ENCODE results near the gene PA2G4.

The PA2G4 gene

DNA sequence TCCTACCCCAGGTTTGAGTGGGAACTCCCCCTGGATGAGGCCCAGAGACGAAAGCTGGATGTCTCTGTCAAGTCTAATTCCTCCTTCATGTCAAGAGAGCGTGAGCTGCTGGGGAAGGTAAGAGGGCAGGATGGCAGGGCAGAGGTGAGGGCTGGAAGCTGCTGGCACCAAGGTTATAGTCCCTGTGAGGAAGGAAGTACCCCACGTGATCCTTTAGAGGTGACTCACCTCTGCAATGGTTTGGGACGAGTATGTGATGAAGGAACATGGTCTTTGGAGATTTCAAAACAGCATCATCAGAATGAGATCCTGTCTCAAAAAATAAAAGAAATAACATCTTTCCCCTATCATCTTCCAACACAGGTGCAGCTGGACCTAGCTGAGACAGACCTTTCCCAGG is 38.9 kb downstream of the PA2G4 start:
- Histone ChIP-seq H3K4me3 (replicated peaks; ENCODE audit: low read depth, low read length) (no peak overlapping the region), H3K36me3 (ENCODE audit: control insufficient read depth, insufficient read depth, low read length) (peaks cover 26% of the 10 kb centered on the region), H3K27me3 (replicated peaks; ENCODE audit: control insufficient read depth, insufficient read depth, low read length) (no peaks in the 10 kb centered on the region)
- TF ChIP-seq, protein P1, sequence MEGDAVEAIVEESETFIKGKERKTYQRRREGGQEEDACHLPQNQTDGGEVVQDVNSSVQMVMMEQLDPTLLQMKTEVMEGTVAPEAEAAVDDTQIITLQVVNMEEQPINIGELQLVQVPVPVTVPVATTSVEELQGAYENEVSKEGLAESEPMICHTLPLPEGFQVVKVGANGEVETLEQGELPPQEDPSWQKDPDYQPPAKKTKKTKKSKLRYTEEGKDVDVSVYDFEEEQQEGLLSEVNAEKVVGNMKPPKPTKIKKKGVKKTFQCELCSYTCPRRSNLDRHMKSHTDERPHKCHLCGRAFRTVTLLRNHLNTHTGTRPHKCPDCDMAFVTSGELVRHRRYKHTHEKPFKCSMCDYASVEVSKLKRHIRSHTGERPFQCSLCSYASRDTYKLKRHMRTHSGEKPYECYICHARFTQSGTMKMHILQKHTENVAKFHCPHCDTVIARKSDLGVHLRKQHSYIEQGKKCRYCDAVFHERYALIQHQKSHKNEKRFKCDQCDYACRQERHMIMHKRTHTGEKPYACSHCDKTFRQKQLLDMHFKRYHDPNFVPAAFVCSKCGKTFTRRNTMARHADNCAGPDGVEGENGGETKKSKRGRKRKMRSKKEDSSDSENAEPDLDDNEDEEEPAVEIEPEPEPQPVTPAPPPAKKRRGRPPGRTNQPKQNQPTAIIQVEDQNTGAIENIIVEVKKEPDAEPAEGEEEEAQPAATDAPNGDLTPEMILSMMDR (IDR thresholded peaks at IDR 0.05; ENCODE audit: insufficient read depth, low read length, poor library complexity, severe bottlenecking): no peak
- no peak for DNase-seq (ENCODE audit: extremely low read depth, insufficient read length)

DNA sequence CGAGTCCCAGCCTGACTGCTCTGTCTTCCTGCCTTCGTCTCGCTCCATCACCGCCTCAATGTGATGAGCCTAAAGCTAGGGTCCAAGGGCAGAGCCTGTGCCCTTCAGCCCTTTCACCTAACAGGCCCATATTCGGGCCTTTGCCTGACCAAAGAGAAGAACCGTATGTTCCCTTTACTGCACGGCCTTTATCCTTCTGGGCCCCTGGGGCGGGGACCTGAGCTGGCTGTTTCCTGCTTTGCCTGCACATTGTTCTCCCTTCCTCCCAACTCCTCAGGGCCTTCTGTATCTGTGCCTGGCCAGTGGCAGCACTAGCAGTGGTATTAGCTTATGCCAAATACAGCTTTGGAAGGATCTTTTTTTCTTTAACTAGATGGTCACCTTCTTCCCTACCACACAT is 39.5 kb downstream of the PA2G4 start:
- no peaks in the 10 kb centered on the region for H3K27me3 ChIP-seq (replicated peaks; ENCODE audit: control insufficient read depth, insufficient read depth, low read length)
- H3K36me3 ChIP-seq (ENCODE audit: control insufficient read depth, insufficient read depth, low read length): peaks cover 22% of the 10 kb centered on the region
- DNase-seq (ENCODE audit: extremely low read depth, insufficient read length): no peak
- TF ChIP-seq, protein P1 (IDR thresholded peaks at IDR 0.05; ENCODE audit: insufficient read depth, low read length, poor library complexity, severe bottlenecking): no peak
- no peak overlapping the region for H3K4me3 ChIP-seq (replicated peaks; ENCODE audit: low read depth, low read length)

DNA sequence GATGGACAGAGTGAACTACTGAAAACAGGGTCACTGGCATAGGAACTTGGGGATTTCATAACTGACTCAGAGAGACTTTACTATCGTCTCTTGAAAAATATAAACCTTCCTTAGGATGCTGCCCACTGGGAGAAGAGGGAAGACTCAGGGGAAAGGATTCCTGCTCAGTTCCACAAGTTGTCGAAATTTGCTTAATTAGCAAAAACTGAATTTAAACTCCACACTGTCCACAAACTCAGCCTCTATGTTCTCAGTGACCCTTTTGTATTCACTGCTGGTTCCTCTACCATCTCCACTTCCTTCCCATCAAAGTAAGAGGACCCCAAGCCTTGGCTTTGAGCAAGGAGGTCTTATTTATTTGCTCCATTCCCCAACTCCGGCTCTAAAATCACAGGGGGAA is 40.9 kb downstream of the PA2G4 start:
- peaks cover 22% of the 10 kb centered on the region for H3K36me3 ChIP-seq (ENCODE audit: control insufficient read depth, insufficient read depth, low read length)
- TF ChIP-seq, protein P1 (IDR thresholded peaks at IDR 0.05; ENCODE audit: insufficient read depth, low read length, poor library complexity, severe bottlenecking): no peak
- DNase-seq (ENCODE audit: extremely low read depth, insufficient read length): no peak
- no peak overlapping the region for H3K4me3 ChIP-seq (replicated peaks; ENCODE audit: low read depth, low read length)
- no peaks in the 10 kb centered on the region for H3K27me3 ChIP-seq (replicated peaks; ENCODE audit: control insufficient read depth, insufficient read depth, low read length)

DNA sequence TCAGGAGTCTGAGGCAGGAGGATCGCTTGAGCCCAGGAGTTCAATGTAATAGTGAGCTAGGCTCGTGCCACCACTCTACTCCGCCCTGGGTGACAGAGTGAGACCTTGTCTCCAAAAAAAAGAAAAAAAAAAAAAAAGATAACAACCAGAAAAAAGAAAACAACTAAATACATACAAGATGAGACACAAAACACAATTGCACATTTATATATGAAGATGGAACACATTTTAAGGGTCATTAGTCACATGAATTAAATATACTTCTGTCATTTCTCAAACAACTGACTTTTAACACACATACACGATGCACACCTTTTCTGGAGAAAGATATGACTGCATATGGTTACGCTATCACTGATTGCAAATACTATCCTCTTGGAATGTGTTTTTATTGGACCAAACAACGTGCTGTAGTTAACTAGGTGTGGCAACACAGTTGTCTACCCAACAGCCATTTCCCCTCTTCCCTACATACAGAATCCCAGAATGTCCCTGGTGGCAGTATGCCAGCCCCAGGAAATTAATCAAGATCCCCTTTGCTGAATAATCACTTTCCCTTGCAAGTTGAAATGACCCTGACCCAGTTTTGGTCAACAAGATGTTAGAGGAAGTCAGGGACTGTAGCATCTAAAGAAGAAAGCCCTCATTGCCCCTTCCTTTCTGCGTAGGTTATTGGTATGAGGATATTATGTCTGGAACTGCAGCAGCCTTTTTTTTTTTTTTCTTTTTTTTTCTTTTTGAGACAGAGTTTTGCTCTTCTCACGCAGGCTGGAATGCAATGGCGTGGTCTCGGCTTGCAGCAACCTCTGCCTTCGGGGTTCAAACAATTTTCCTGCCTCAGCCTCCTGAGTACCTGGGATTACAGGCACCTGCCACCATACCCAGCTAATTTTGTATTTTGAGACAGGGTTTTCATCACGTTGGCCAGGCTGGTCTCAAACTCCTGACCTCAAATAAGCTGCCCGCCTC is 42.4 kb downstream of the PA2G4 start:
- Histone ChIP-seq H3K36me3 (ENCODE audit: control insufficient read depth, insufficient read depth, low read length) (peaks cover 20% of the 10 kb centered on the region), H3K27me3 (replicated peaks; ENCODE audit: control insufficient read depth, insufficient read depth, low read length) (no peaks in the 10 kb centered on the region), H3K4me3 (replicated peaks; ENCODE audit: low read depth, low read length) (no peak overlapping the region)
- TF ChIP-seq, protein P1 (IDR thresholded peaks at IDR 0.05; ENCODE audit: insufficient read depth, low read length, poor library complexity, severe bottlenecking): no peak
- DNase-seq (ENCODE audit: extremely low read depth, insufficient read length): no peak

DNA sequence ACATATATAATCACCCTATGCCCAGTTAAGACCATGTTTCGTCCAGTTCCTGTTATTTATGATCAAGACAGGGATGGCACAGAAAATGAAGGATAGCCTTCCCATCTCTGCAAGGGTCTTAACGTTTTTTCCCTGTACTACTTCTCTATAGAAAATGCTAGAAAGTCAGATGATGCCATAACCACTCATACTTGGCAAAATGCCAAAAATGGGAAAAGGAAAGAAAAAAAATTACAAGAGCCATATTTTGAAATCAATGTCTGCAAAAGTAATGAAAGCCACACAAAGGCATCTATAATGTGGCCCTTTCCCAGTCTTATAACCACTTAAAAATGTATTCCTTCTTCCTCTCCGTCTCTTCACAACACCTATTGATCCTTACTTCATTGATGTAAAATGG is 46.2 kb downstream of the PA2G4 start:
- DNase-seq (ENCODE audit: extremely low read depth, insufficient read length): no peak
- Histone ChIP-seq H3K36me3 (ENCODE audit: control insufficient read depth, insufficient read depth, low read length) (peaks cover 2% of the 10 kb centered on the region), H3K4me3 (replicated peaks; ENCODE audit: low read depth, low read length) (no peak overlapping the region), H3K27me3 (replicated peaks; ENCODE audit: control insufficient read depth, insufficient read depth, low read length) (no peaks in the 10 kb centered on the region)
- TF ChIP-seq, protein P1 (IDR thresholded peaks at IDR 0.05; ENCODE audit: insufficient read depth, low read length, poor library complexity, severe bottlenecking): no peak

Data from GM06990 (cell line).